ENCODE data around the gene RPS27L. TPM values are rescaled to one million over a fixed set of nuclear protein-coding genes. Genes with fewer than 3 reads are reported as not detected.

RPS27L gene
- total and polyA plus RNA-seq, 2 donors (not counting 1 experiment from before 2014, with no cell fraction given), result 21.6 to 50.9 TPM

GRCh38 chr15:63198371-63199250 is 41.3 kb upstream of the RPS27L start:
- DNase-seq, result no peak
- TF ChIP-seq EZH2 (IDR thresholded peaks at IDR 0.05; ENCODE audit: borderline replicate concordance, insufficient read depth, low read depth, low read length, poor library complexity, severe bottlenecking) (no peak), CTCF (IDR thresholded peaks at IDR 0.05) (no peak)
- Mint-ChIP-seq H3K27ac (no peak overlapping the region), H3K9me3 (ENCODE audit: insufficient read depth) (no peaks in the 10 kb centered on the region), H3K4me1 (peaks cover 82% of the 10 kb centered on the region), H3K4me3 (no peak overlapping the region), H3K27me3 (no peaks in the 10 kb centered on the region)
- 100% methylated on average over 1 of the region's 8 CpGs for WGBS (ENCODE audit: insufficient coverage)
- Histone ChIP-seq H3K4me3 (ENCODE audit: control extremely low read depth in 1 of 5, extremely low read depth in 1 of 5, insufficient read depth in 1 of 5, low read depth in 2 of 5, low read length in 4 of 5) (no peak overlapping the region), H3K4me2 (replicated peaks; ENCODE audit: low read depth, low read length, poor library complexity, severe bottlenecking) (no peak overlapping the region), H3K27ac (ENCODE audit: low read length in 2 of 2) (no peak overlapping the region), H2AFZ (ENCODE audit: insufficient read depth, low read depth, low read length, poor library complexity, severe bottlenecking) (no peak overlapping the region), H4K20me1 (ENCODE audit: control insufficient read depth, insufficient read depth, low read length, poor library complexity, severe bottlenecking) (peaks cover 63% of the 10 kb centered on the region), H3K9ac (ENCODE audit: low read length) (no peak overlapping the region), H3K9me3 (ENCODE audit: control extremely low read depth in 1 of 3, control insufficient read depth in 2 of 3, insufficient read depth in 1 of 3, low read length in 2 of 3) (no peaks in the 10 kb centered on the region), H3K4me1 (ENCODE audit: control insufficient read depth in 2 of 2, insufficient read depth in 2 of 2, low read length in 2 of 2) (peaks cover 44 to 55% of the 10 kb centered on the region in 2 donors), H3K79me2 (ENCODE audit: control insufficient read depth, insufficient read depth, low read length) (peaks cover 100% of the 10 kb centered on the region), H3K27me3 (replicated peaks in 1 of 4; ENCODE audit: control extremely low read depth in 1 of 4, control insufficient read depth in 3 of 4, insufficient read depth in 4 of 4, low read length in 3 of 4) (no peaks in the 10 kb centered on the region), H3K36me3 (replicated peaks in 1 of 2; ENCODE audit: control extremely low read depth in 1 of 2, control insufficient read depth in 1 of 2, extremely low read depth in 1 of 2, insufficient read depth in 2 of 2, low read length in 1 of 2) (peaks cover 7 to 10% of the 10 kb centered on the region in 2 experiments)
- ATAC-seq (ENCODE audit: low read depth), result no peak
- CTCF ChIA-PET, result interaction anchor here (1.1 to 1.2 kb wide), 2 partner anchors 26 to 78 kb away, joined by 4 read pairs; no protein-coding TSS in a partner anchor
- intact Hi-C loops (cut with micrococcal nuclease), result no loop called here
- POLR2A ChIA-PET, result no interaction called here

- no peak for ATAC-seq (ENCODE audit: low read depth)
- H3K4me1 ChIP-seq (ENCODE audit: control insufficient read depth in 2 of 2, insufficient read depth in 2 of 2, low read length in 2 of 2), result peaks cover 46 to 55% of the 10 kb centered on the region in 2 donors
- peaks cover 100% of the 10 kb centered on the region for H3K79me2 ChIP-seq (ENCODE audit: control insufficient read depth, insufficient read depth, low read length)
- CTCF ChIA-PET, result interaction anchor here (1.1 to 1.2 kb wide), 2 partner anchors 25 to 79 kb away, joined by 4 read pairs; no protein-coding TSS in a partner anchor
- no peak overlapping the region for H3K4me3 ChIP-seq (ENCODE audit: control extremely low read depth in 1 of 5, extremely low read depth in 1 of 5, insufficient read depth in 1 of 5, low read depth in 2 of 5, low read length in 4 of 5)
- H3K9me3 ChIP-seq (ENCODE audit: control extremely low read depth in 1 of 3, control insufficient read depth in 2 of 3, insufficient read depth in 1 of 3, low read length in 2 of 3), result no peaks in the 10 kb centered on the region
- H2AFZ ChIP-seq (ENCODE audit: insufficient read depth, low read depth, low read length, poor library complexity, severe bottlenecking), result no peak overlapping the region
- TF ChIP-seq CTCF (IDR thresholded peaks at IDR 0.05), result no peak
- no peak for TF ChIP-seq EZH2 (IDR thresholded peaks at IDR 0.05; ENCODE audit: borderline replicate concordance, insufficient read depth, low read depth, low read length, poor library complexity, severe bottlenecking)
- Mint-ChIP-seq H3K4me3 (no peak overlapping the region), H3K27ac (no peak overlapping the region), H3K9me3 (ENCODE audit: insufficient read depth) (no peaks in the 10 kb centered on the region), H3K4me1 (peaks cover 80% of the 10 kb centered on the region), H3K27me3 (no peaks in the 10 kb centered on the region)
- no CpG with 5 or more reads among the region's 1 CpG for WGBS (ENCODE audit: insufficient coverage)
- H3K9ac ChIP-seq (ENCODE audit: low read length), result no peak overlapping the region
- H3K36me3 ChIP-seq (replicated peaks in 1 of 2; ENCODE audit: control extremely low read depth in 1 of 2, control insufficient read depth in 1 of 2, extremely low read depth in 1 of 2, insufficient read depth in 2 of 2, low read length in 1 of 2), result peaks cover 7 to 10% of the 10 kb centered on the region in 2 experiments
- H4K20me1 ChIP-seq (ENCODE audit: control insufficient read depth, insufficient read depth, low read length, poor library complexity, severe bottlenecking), result peaks cover 53% of the 10 kb centered on the region
- no peak overlapping the region for H3K4me2 ChIP-seq (replicated peaks; ENCODE audit: low read depth, low read length, poor library complexity, severe bottlenecking)
- intact Hi-C loops (cut with micrococcal nuclease), result no loop called here
- DNase-seq, result no peak
- POLR2A ChIA-PET, result no interaction called here
- no peaks in the 10 kb centered on the region for H3K27me3 ChIP-seq (replicated peaks in 1 of 4; ENCODE audit: control extremely low read depth in 1 of 4, control insufficient read depth in 3 of 4, insufficient read depth in 4 of 4, low read length in 3 of 4)
- no peak overlapping the region for H3K27ac ChIP-seq (ENCODE audit: low read length in 2 of 2)
These were observed 40.3 kb upstream of the RPS27L start for GRCh38 chr15:63197626-63198025.
